HepG2 (cell line): ENCODE results near the gene MEGF10. TPM values are rescaled to one million over a fixed set of nuclear protein-coding genes. Genes with fewer than 3 reads are reported as not detected.

Source experiments
- ATAC-seq: fragments of 200-7000 bp; cut with Tn5 transposase; 3 replicates; pipeline ENCODE4 v1.9.1; 2020; ENCODE audit warnings: mild to moderate bottlenecking, moderate library complexity
- BruUV-seq: library from RNA; stranded (reverse); fragments of 400-500 nt; replicated peaks from 2 replicates; lab custom pipeline; 2021; lab: Mats Ljungman, UMichigan
- CTCF ChIA-PET: fragments of 300-600 bp; formaldehyde crosslinking; extraction: SDS; loops from one replicate; lab custom pipeline; 2021; ENCODE audit warnings: low total read pairs, inconsistent platforms, low intra/inter-chr PET ratio; lab: Yijun Ruan, JAX
- POLR2A ChIA-PET: fragments of 350-600 bp; sonication (Branson Sonifier 250); formaldehyde crosslinking; loops from one replicate; lab custom pipeline; 2020; ENCODE audit warnings: antibody characterized with exemption, inconsistent platforms; lab: Yijun Ruan, JAX
- DNase-seq: peaks from one replicate; pipeline ENCODE4 v3.0.0-alpha.2; 2015; ENCODE audit warnings: low spot score
- FAIRE-seq: peaks from 3 replicates; lab custom pipeline; 2011; peaks lifted over from hg19 to GRCh38; lab: Jason Lieb, UNC
- H2AFZ ChIP-seq: one replicate; pipeline ENCODE4 v1.6.1; 2011; ENCODE audit warnings: low read length, inconsistent platforms
- H3K27ac ChIP-seq: fragments of 300-600 bp; 3 replicates; pipeline ENCODE4 v1.8.0; 2011; ENCODE audit warnings: mixed run types, mild to moderate bottlenecking, mixed read lengths, low read length, inconsistent platforms; ENCODE audit not compliant: insufficient read depth; ENCODE audit errors: extremely low read length
- H3K27me3 ChIP-seq, 2 experiments: fragments of 200-600 bp in 1 of 2; 2 replicates in 1 of 2; 3 replicates in 1 of 2; pipeline versions ENCODE4 v1.6.0 to v1.8.0; 2011; ENCODE audit warnings: low read length in 2 of 2, mild to moderate bottlenecking in 2 of 2, moderate library complexity in 2 of 2, inconsistent platforms in 1 of 2; ENCODE audit not compliant: insufficient read depth in 2 of 2, control insufficient read depth in 1 of 2
- H3K36me3 ChIP-seq, 2 experiments: fragments of 200-600 bp in 1 of 2; replicated peaks in 1 of 2; 2 replicates in 1 of 2; 3 replicates in 1 of 2; pipeline versions ENCODE4 v1.5.1 to v1.8.0; 2011; ENCODE audit warnings: low read length in 2 of 2, inconsistent platforms in 1 of 2; ENCODE audit not compliant: insufficient read depth in 2 of 2, control insufficient read depth in 1 of 2
- H3K4me1 ChIP-seq: 2 replicates; pipeline ENCODE4 v1.5.1; 2012; ENCODE audit warnings: low read length, inconsistent platforms; ENCODE audit not compliant: insufficient read depth
- H3K4me2 ChIP-seq: 2 replicates; pipeline ENCODE4 v1.6.0; 2011; ENCODE audit warnings: low read depth, low read length, inconsistent platforms
- H3K4me3 ChIP-seq, 3 experiments: fragments of 200-600 bp in 1 of 3; sonication (generic), shearing (Covaris generic) in 1 of 3; replicated peaks in 1 of 3; 2 replicates each; pipeline ENCODE4 v1.5.1; 2011 to 2016; ENCODE audit warnings: low read length in 3 of 3, inconsistent platforms in 2 of 3, low read depth in 2 of 3, mild to moderate bottlenecking in 2 of 3, control low read depth in 1 of 3, mixed read lengths in 1 of 3; ENCODE audit not compliant: insufficient read depth in 1 of 3
- H3K79me2 ChIP-seq: one replicate; pipeline ENCODE4 v1.6.1; 2011; ENCODE audit warnings: low read length, inconsistent platforms; ENCODE audit not compliant: insufficient read depth
- H3K9ac ChIP-seq: 2 replicates; pipeline ENCODE4 v1.6.0; 2011; ENCODE audit warnings: mild to moderate bottlenecking, low read depth, low read length, inconsistent platforms; ENCODE audit not compliant: insufficient read depth
- H3K9me3 ChIP-seq: 2 replicates; pipeline ENCODE4 v1.5.1; 2012; ENCODE audit warnings: mild to moderate bottlenecking, low read length
- H4K20me1 ChIP-seq: 2 replicates; pipeline ENCODE4 v1.6.0; 2011; ENCODE audit warnings: inconsistent platforms, mild to moderate bottlenecking, low read length, moderate library complexity; ENCODE audit not compliant: insufficient read depth
- ATF7 ChIP-seq, 2 experiments: fragments of 450-650 bp in 1 of 2; sonication (generic) in 1 of 2; formaldehyde crosslinking in 1 of 2; IDR thresholded peaks; 2 replicates each; pipeline versions ENCODE4 v1.4.0 to v1.6.1; 2016 to 2020; ENCODE audit warnings: antibody characterized with exemption in 1 of 2, mild to moderate bottlenecking in 1 of 2, missing genetic modification reagents in 1 of 2
- BCL6 ChIP-seq: IDR thresholded peaks from 2 replicates; pipeline ENCODE4 v1.6.1; 2016; ENCODE audit warnings: missing genetic modification reagents, missing compliant biosample characterization
- CEBPB ChIP-seq: IDR thresholded peaks from 2 replicates; pipeline ENCODE4 v1.6.1; 2011; ENCODE audit warnings: low read depth, low read length, improper control_type of control experiment, borderline replicate concordance
- CREB1 ChIP-seq, 2 experiments: fragments of 450-650 bp in 1 of 2; IDR thresholded peaks; 2 replicates each; pipeline ENCODE4 v1.6.1; 2016 to 2017; ENCODE audit warnings: control low read depth in 1 of 2, mild to moderate bottlenecking in 1 of 2, missing compliant biosample characterization in 1 of 2, missing genetic modification characterization in 1 of 2
- ETV6 ChIP-seq: sonication (generic); formaldehyde crosslinking; conservative IDR thresholded peaks from 2 replicates; pipeline ENCODE4 v1.4.0; 2020; ENCODE audit warnings: missing genetic modification reagents
- FLYWCH1 ChIP-seq: sonication (generic); formaldehyde crosslinking; IDR thresholded peaks from 2 replicates; pipeline ENCODE4 v1.8.1; 2023; ENCODE audit warnings: mild to moderate bottlenecking, missing genetic modification reagents
- FUBP1 ChIP-seq: sonication (generic); formaldehyde crosslinking; IDR thresholded peaks from 2 replicates; pipeline ENCODE4 v1.5.1; 2020; ENCODE audit warnings: missing genetic modification reagents, mild to moderate bottlenecking, borderline replicate concordance
- MLLT10 ChIP-seq: sonication (generic); formaldehyde crosslinking; IDR thresholded peaks from 2 replicates; pipeline ENCODE4 v1.4.0; 2020; ENCODE audit warnings: missing genetic modification reagents
- RFXANK ChIP-seq: IDR thresholded peaks from 2 replicates; pipeline ENCODE4 v1.6.1; 2016
- ZKSCAN8 ChIP-seq: IDR thresholded peaks from 2 replicates; pipeline ENCODE4 v1.6.1; 2016; ENCODE audit warnings: borderline replicate concordance, missing genetic modification reagents, missing compliant biosample characterization
- ZMYM3 ChIP-seq: sonication (generic); formaldehyde crosslinking; IDR thresholded peaks from 2 replicates; pipeline ENCODE4 v1.5.1; 2020; ENCODE audit warnings: mild to moderate bottlenecking, missing genetic modification reagents
- ZNF101 ChIP-seq: sonication (generic); formaldehyde crosslinking; IDR thresholded peaks from 2 replicates; pipeline ENCODE4 v1.4.0; 2020; ENCODE audit warnings: mild to moderate bottlenecking, low read depth, missing genetic modification reagents, borderline replicate concordance
- ZNF256 ChIP-seq: sonication (generic); formaldehyde crosslinking; conservative IDR thresholded peaks from 2 replicates; pipeline ENCODE4 v1.4.0; 2020; ENCODE audit warnings: missing genetic modification reagents
- ZNF543 ChIP-seq: sonication (generic); formaldehyde crosslinking; IDR thresholded peaks from 2 replicates; pipeline ENCODE4 v1.4.0; 2020; ENCODE audit warnings: mild to moderate bottlenecking, missing genetic modification reagents
- ZNF713 ChIP-seq: sonication (generic); formaldehyde crosslinking; IDR thresholded peaks from 2 replicates; pipeline ENCODE4 v1.4.0; 2020; ENCODE audit warnings: mild to moderate bottlenecking, missing genetic modification reagents
- WGBS: methylation state at CpG from one replicate; pipeline ENCODE4 v1.1.6; 2017; ENCODE audit warnings: low lambda C conversion rate; 5-methylcytosine and 5-hydroxymethylcytosine counted together
- in situ Hi-C: cut with HindIII; loops from 2 replicates; pipeline ENCODE4 v1.10.0; 2017; ENCODE audit warnings: low pct_unique_long_range_greater_than_20kb; ENCODE audit not compliant: extremely low pct_ligation_motif_present
- intact Hi-C: fragments of 100-400 bp; cut with micrococcal nuclease; formaldehyde crosslinking; loops from one replicate; pipeline ENCODE4 v1.10.0; 2022; ENCODE audit not compliant: unreplicated experiment
- polyA plus RNA-seq, 8 experiments: library from polyadenylated mRNA; depleted of rRNA in 3 of 8; stranded (reverse) in 7 of 8; unstranded in 1 of 8; fragments of >200 nt; fragmentation: Illumina TruSeq in 4 of 8; extraction: Trizol in 4 of 8; gene quantifications; 2 replicates each; pipeline versions ENCODE4 v1.2.1 to v1.2.3, GENCODE V29; 2011 to 2016; ENCODE audit warnings: low read depth in 4 of 8, missing spikeins in 1 of 8, mixed read lengths in 1 of 8; ENCODE audit not compliant: insufficient read depth in 1 of 8
- total RNA-seq, 5 experiments: library from RNA; depleted of rRNA; stranded (reverse); fragments of >200 nt; fragmentation: Illumina TruSeq; extraction: Trizol; gene quantifications; 2 replicates each; pipeline ENCODE4 v1.2.3, GENCODE V29; 2016; ENCODE audit warnings: low read depth in 1 of 5

MEGF10 gene
- total and polyA plus RNA-seq, 2 of the 13 experiments (the other 11 are each of a cell fraction or from before 2014, with no cell fraction given), result not detected

- ATAC-seq (no peak), DNase-seq (no peak), FAIRE-seq (no peak)
- no peaks in the 10 kb centered on the region for H3K36me3 ChIP-seq
- 33% methylated on average over 1 of the region's 1 CpG for WGBS
- H3K9me3 ChIP-seq, result no peaks in the 10 kb centered on the region
- H3K27ac ChIP-seq, result no peak overlapping the region
- no peak overlapping the region for H3K4me2 ChIP-seq
- no TSS peak for BruUV-seq
- H2AFZ ChIP-seq, result no peak overlapping the region
- H3K4me3 ChIP-seq, result no peak overlapping the region
- H3K27me3 ChIP-seq, result no peaks in the 10 kb centered on the region; a peak in 2 of 5 replicates
- ChIA-PET POLR2A (no interaction called here), CTCF (no interaction called here)
- H3K9ac ChIP-seq, result no peak overlapping the region
- H3K4me1 ChIP-seq, result no peaks in the 10 kb centered on the region
- in situ Hi-C loops, result no loop called here
- intact Hi-C loops, result no loop called here
- H4K20me1 ChIP-seq, result no peaks in the 10 kb centered on the region
- TF ChIP-seq CEBPB, result 0 out of 2 replicates have a peak, but pooled peaks have one; percentile 3
- no peak for TF ChIP-seq ZNF543 (CRISPR knock-in tag)
- TF ChIP-seq CREB1 (IDR thresholded peaks at IDR 0.05), result peak; percentile 57
- no peak for TF ChIP-seq CREB1 (CRISPR knock-in tag; IDR thresholded peaks at IDR 0.05)
- TF ChIP-seq ATF7 (IDR thresholded peaks at IDR 0.05), result 0 out of 2 replicates have a peak, but pooled peaks have one; percentile 50
- no peak for TF ChIP-seq ATF7 (CRISPR knock-in tag; IDR thresholded peaks at IDR 0.05)
- TF ChIP-seq, all 625 proteins: peak for 3
- H3K79me2 ChIP-seq, result no peaks in the 10 kb centered on the region
Measured at GRCh38 chr5:127444171-127444570, 153.6 kb downstream of the MEGF10 start.

- Histone ChIP-seq H3K79me2 (no peaks in the 10 kb centered on the region), H2AFZ (no peak overlapping the region), H3K4me3 (no peak overlapping the region), H3K4me2 (no peak overlapping the region), H3K27me3 (no peaks in the 10 kb centered on the region; a peak in 2 of 5 replicates), H4K20me1 (no peaks in the 10 kb centered on the region), H3K27ac (no peak overlapping the region), H3K9me3 (no peaks in the 10 kb centered on the region), H3K9ac (no peak overlapping the region), H3K36me3 (no peaks in the 10 kb centered on the region), H3K4me1 (no peaks in the 10 kb centered on the region)
- BruUV-seq, result no TSS peak
- POLR2A ChIA-PET, result no interaction called here
- WGBS, result 10% methylated on average over 4 of the region's 4 CpGs
- no peak for FAIRE-seq
- intact Hi-C loops (no loop called here), in situ Hi-C loops (no loop called here)
- ATAC-seq, result no peak
- no peak for DNase-seq
- CTCF ChIA-PET, result no interaction called here
- no peak for TF ChIP-seq FLYWCH1
- no peak for TF ChIP-seq ETV6 (CRISPR knock-in tag)
- no peak for TF ChIP-seq BCL6
- no peak for TF ChIP-seq ZNF256 (CRISPR knock-in tag)
- TF ChIP-seq MLLT10, result no peak
- TF ChIP-seq ZMYM3 (CRISPR knock-in tag), result no peak
- no peak for TF ChIP-seq FUBP1
- no peak for TF ChIP-seq RFXANK
- TF ChIP-seq ZKSCAN8 (CRISPR knock-in tag), result no peak
- no peak for TF ChIP-seq ZNF713 (CRISPR knock-in tag)
- TF ChIP-seq ZNF101 (CRISPR knock-in tag), result no peak
Measured at GRCh38 chr5:127445328-127445727, 154.7 kb downstream of the MEGF10 start.
